ENCODE results near the gene LPP. TPM values are rescaled to one million over a fixed set of nuclear protein-coding genes. Genes with fewer than 3 reads are reported as not detected.
A peak's percentile ranks its signal among the peaks of the same experiment; 100 is the strongest.

The LPP gene
- total and polyA plus RNA-seq, 2 donors from 2014 or later, result 6.7 to 233 TPM

GRCh38 chr3:188533172-188533571 is 379.2 kb downstream of the LPP start:
- no peak for DNase-seq

GRCh38 chr3:188533612-188534357 is 379.8 kb downstream of the LPP start:
- Histone ChIP-seq H3K9ac (ENCODE audit: low read length in 3 of 3) (no peak overlapping the region), H3K4me3 (ENCODE audit: low read length in 3 of 3) (no peak overlapping the region), H3K9me3 (ENCODE audit: control insufficient read depth in 2 of 3, insufficient read depth in 1 of 3, low read length in 3 of 3) (no peaks in the 10 kb centered on the region), H3K27ac (ENCODE audit: low read depth in 2 of 2, low read length in 2 of 2) (no peak overlapping the region), H3K4me1 (ENCODE audit: control insufficient read depth in 2 of 3, insufficient read depth in 2 of 3, low read depth in 1 of 3, low read length in 3 of 3) (no peaks in the 10 kb centered on the region), H3K36me3 (ENCODE audit: control insufficient read depth in 2 of 3, insufficient read depth in 3 of 3, low read length in 3 of 3) (no peaks in the 10 kb centered on the region), H3K27me3 (ENCODE audit: control insufficient read depth, insufficient read depth, low read length) (no peaks in the 10 kb centered on the region)
- no peak for TF ChIP-seq CTCF (IDR thresholded peaks at IDR 0.05; ENCODE audit: borderline replicate concordance, extremely low read depth, insufficient read depth)
- peak in 1 of 5 donors; percentile 5 for DNase-seq
- no peak for FAIRE-seq
- intact Hi-C loops (cut with DNase I), result no loop called here

More at GRCh38 chr3:188533172-188533571, 379.2 kb downstream of the LPP start:
- Histone ChIP-seq H3K4me1 (ENCODE audit: control insufficient read depth in 2 of 3, insufficient read depth in 2 of 3, low read depth in 1 of 3, low read length in 3 of 3) (no peaks in the 10 kb centered on the region), H3K9me3 (ENCODE audit: control insufficient read depth in 2 of 3, insufficient read depth in 1 of 3, low read length in 3 of 3) (no peaks in the 10 kb centered on the region), H3K36me3 (ENCODE audit: control insufficient read depth in 2 of 3, insufficient read depth in 3 of 3, low read length in 3 of 3) (no peaks in the 10 kb centered on the region), H3K27ac (ENCODE audit: low read depth in 2 of 2, low read length in 2 of 2) (no peak overlapping the region), H3K27me3 (ENCODE audit: control insufficient read depth, insufficient read depth, low read length) (no peaks in the 10 kb centered on the region), H3K9ac (ENCODE audit: low read length in 3 of 3) (no peak overlapping the region), H3K4me3 (ENCODE audit: low read length in 3 of 3) (no peak overlapping the region)
- intact Hi-C loops (cut with DNase I), result no loop called here
- no peak for FAIRE-seq
- TF ChIP-seq CTCF (IDR thresholded peaks at IDR 0.05; ENCODE audit: borderline replicate concordance, extremely low read depth, insufficient read depth), result no peak

GRCh38 chr3:188534633-188535032 is 380.7 kb downstream of the LPP start:
- no peak for TF ChIP-seq CTCF (IDR thresholded peaks at IDR 0.05; ENCODE audit: borderline replicate concordance, extremely low read depth, insufficient read depth)
- FAIRE-seq, result no peak
- intact Hi-C loops (cut with DNase I), result no loop called here
- no peak for DNase-seq
- Histone ChIP-seq H3K27ac (ENCODE audit: low read depth in 2 of 2, low read length in 2 of 2) (no peak overlapping the region), H3K9me3 (ENCODE audit: control insufficient read depth in 2 of 3, insufficient read depth in 1 of 3, low read length in 3 of 3) (no peaks in the 10 kb centered on the region), H3K27me3 (ENCODE audit: control insufficient read depth, insufficient read depth, low read length) (no peaks in the 10 kb centered on the region), H3K4me1 (ENCODE audit: control insufficient read depth in 2 of 3, insufficient read depth in 2 of 3, low read depth in 1 of 3, low read length in 3 of 3) (no peaks in the 10 kb centered on the region), H3K36me3 (ENCODE audit: control insufficient read depth in 2 of 3, insufficient read depth in 3 of 3, low read length in 3 of 3) (no peaks in the 10 kb centered on the region), H3K4me3 (ENCODE audit: low read length in 3 of 3) (no peak overlapping the region), H3K9ac (ENCODE audit: low read length in 3 of 3) (no peak overlapping the region)

All from kidney (tissue), 14 donors.